ENCODE results near the gene GCLM. TPM values are rescaled to one million over a fixed set of nuclear protein-coding genes. Genes with fewer than 3 reads are reported as not detected.

GCLM gene
- total RNA-seq, 1 experiment from 2014 or later, result 28.9 TPM

- Histone ChIP-seq H3K4me1 (ENCODE audit: control insufficient read depth in 1 of 2, insufficient read depth in 2 of 2, low read length in 2 of 2) (peaks cover 0 to 3% of the 10 kb centered on the region in 2 experiments; a peak in 2 of 4 replicates), H3K27me3 (ENCODE audit: insufficient read depth, low read length) (no peaks in the 10 kb centered on the region), H3K9me3 (ENCODE audit: control insufficient read depth in 1 of 2, insufficient read depth in 1 of 2, low read depth in 1 of 2, low read length in 2 of 2) (no peaks in the 10 kb centered on the region), H3K4me2 (ENCODE audit: low read length) (no peak overlapping the region), H3K79me2 (ENCODE audit: insufficient read depth, low read length) (peaks cover 57% of the 10 kb centered on the region), H3K36me3 (ENCODE audit: control insufficient read depth in 1 of 2, insufficient read depth in 2 of 2, low read length in 2 of 2) (peaks cover 0 to 26% of the 10 kb centered on the region in 2 experiments; a peak in 3 of 4 replicates), H2AFZ (ENCODE audit: low read depth, low read length, poor library complexity, severe bottlenecking) (no peak overlapping the region), H3K4me3 (replicated peaks in 1 of 2; ENCODE audit: low read depth in 1 of 2, low read length in 2 of 2) (no peak overlapping the region), H4K20me1 (ENCODE audit: insufficient read depth) (no peaks in the 10 kb centered on the region), H3K9me2 (ENCODE audit: insufficient read depth) (no peaks in the 10 kb centered on the region), H3K9ac (ENCODE audit: low read length) (no peak overlapping the region), H3K27ac (ENCODE audit: low read depth, low read length) (no peak overlapping the region)
- TF ChIP-seq SP1 (IDR thresholded peaks at IDR 0.05; ENCODE audit: low read depth), result no peak
- TF ChIP-seq ELF1 (IDR thresholded peaks at IDR 0.05; ENCODE audit: borderline replicate concordance, low read depth), result no peak
- no peak for TF ChIP-seq TCF7L2 (IDR thresholded peaks at IDR 0.05; ENCODE audit: borderline replicate concordance, extremely low read depth, insufficient read depth, insufficient read length)
- no peak for TF ChIP-seq JUND (IDR thresholded peaks at IDR 0.05)
- TF ChIP-seq REST (IDR thresholded peaks at IDR 0.05; ENCODE audit: low read depth), result no peak
- no peak for TF ChIP-seq ZNF274 (IDR thresholded peaks at IDR 0.05; ENCODE audit: low read depth, low read length)
- TF ChIP-seq CTCF (IDR thresholded peaks at IDR 0.05 in 2 of 3, conservative IDR thresholded peaks at IDR 0.05 in 1 of 3; ENCODE audit: borderline replicate concordance in 1 of 3, insufficient read depth in 1 of 3, low read depth in 2 of 3, low read length in 2 of 3), result no peak
- TF ChIP-seq POLR2A (IDR thresholded peaks at IDR 0.05; ENCODE audit: borderline replicate concordance, extremely low read depth, insufficient read depth, insufficient read length), result no peak
- no peak for TF ChIP-seq YY1 (IDR thresholded peaks at IDR 0.05; ENCODE audit: extremely low read depth, insufficient replicate concordance, low read depth, low read length)
- no peak for TF ChIP-seq ATF3 (IDR thresholded peaks at IDR 0.05)
- no peak for TF ChIP-seq ZFX (IDR thresholded peaks at IDR 0.05)
- TF ChIP-seq SIN3A (IDR thresholded peaks at IDR 0.05; ENCODE audit: low read depth), result no peak
- TF ChIP-seq MAX (IDR thresholded peaks at IDR 0.05), result no peak
- TF ChIP-seq EGR1 (IDR thresholded peaks at IDR 0.05; ENCODE audit: low read depth), result no peak
- no peak for TF ChIP-seq CBX3 (IDR thresholded peaks at IDR 0.05; ENCODE audit: low read depth)
- TF ChIP-seq ZBTB33 (IDR thresholded peaks at IDR 0.05; ENCODE audit: extremely low read depth, insufficient replicate concordance, low read length), result no peak
- no peak for TF ChIP-seq RAD21 (IDR thresholded peaks at IDR 0.05; ENCODE audit: low read depth)
- no peak for TF ChIP-seq EZH2 (IDR thresholded peaks at IDR 0.05)
- ATAC-seq (no peak), DNase-seq (ENCODE audit: low read depth, low spot score) (no peak)
- no TSS peak for BruUV-seq (replicated peaks)
- CTCF ChIA-PET, result no interaction called here
- RAD21 ChIA-PET (ENCODE audit: low non-redundant PET in 1 of 2, low total read pairs in 2 of 2, uncharacterized antibody in 2 of 2, unreplicated experiment in 2 of 2), result no interaction called here
- POLR2A ChIA-PET, result no interaction called here
- intact Hi-C loops (cut with micrococcal nuclease), result loop anchor here (10.0 kb wide), 1 partner anchor 434 kb away; no protein-coding TSS in a partner anchor
Observed at GRCh38 chr1:93900723-93901504, 8.3 kb downstream of the GCLM start.

Measured in HCT116 (cell line).